Lung (tissue), 12 donors: ENCODE results near the gene SHTN1. TPM values are rescaled to one million over a fixed set of nuclear protein-coding genes. Genes with fewer than 3 reads are reported as not detected.

Experiments used
- ATAC-seq: fragments of 200-7000 bp; cut with Tn5 transposase; one replicate; pipeline ENCODE4 v1.9.1; 2020; ENCODE audit warnings: moderate number of reproducible peaks; ENCODE audit not compliant: insufficient read depth, low FRiP score
- DNase-seq, 3 donors: peaks; one replicate each; pipeline ENCODE4 v3.0.0-alpha.2; 2013 to 2017
- H3K27ac ChIP-seq, 2 donors: one replicate each; pipeline ENCODE4 v1.5.1; 2013; ENCODE audit warnings: mild to moderate bottlenecking in 2 of 2, moderate library complexity in 2 of 2, control low read depth in 1 of 2, inconsistent platforms in 1 of 2, low read depth in 1 of 2, low read length in 1 of 2
- H3K27me3 ChIP-seq, 3 donors: one replicate each; pipeline ENCODE4 v1.5.1; 2013; ENCODE audit warnings: low read length in 2 of 3; ENCODE audit not compliant: control insufficient read depth in 3 of 3, insufficient read depth in 3 of 3
- H3K36me3 ChIP-seq, 4 donors: one replicate each; pipeline ENCODE4 v1.5.1; 2013; ENCODE audit warnings: low read length in 4 of 4, mild to moderate bottlenecking in 1 of 4, moderate library complexity in 1 of 4; ENCODE audit not compliant: control insufficient read depth in 4 of 4, insufficient read depth in 4 of 4
- H3K4me1 ChIP-seq, 5 donors: one replicate each; pipeline ENCODE4 v1.5.1; 2013; ENCODE audit warnings: low read length in 5 of 5, mild to moderate bottlenecking in 2 of 5, moderate library complexity in 1 of 5; ENCODE audit not compliant: control insufficient read depth in 5 of 5, insufficient read depth in 5 of 5
- H3K4me3 ChIP-seq: one replicate; pipeline ENCODE4 v1.5.1; 2013; ENCODE audit warnings: mild to moderate bottlenecking, control low read depth, moderate library complexity
- H3K9ac ChIP-seq, 2 donors: one replicate each; pipeline ENCODE4 v1.5.1; 2013; ENCODE audit warnings: low read length in 2 of 2, control low read depth in 1 of 2; ENCODE audit not compliant: insufficient read depth in 1 of 2
- H3K9me3 ChIP-seq, 4 donors: one replicate each; pipeline ENCODE4 v1.5.1; 2013; ENCODE audit warnings: low read length in 3 of 4, mild to moderate bottlenecking in 1 of 4, moderate library complexity in 1 of 4; ENCODE audit not compliant: control insufficient read depth in 4 of 4, insufficient read depth in 3 of 4
- WGBS, 2 donors: extraction: QIAGEN DNeasy Blood & Tissue Kit; methylation state at CpG; one replicate each; pipeline ENCODE4 v1.1.7; 2013; 5-methylcytosine and 5-hydroxymethylcytosine counted together
- polyA plus RNA-seq, 2 donors: library from polyadenylated mRNA; stranded (reverse); fragments of 200-250 nt; gene quantifications; one replicate each; pipeline ENCODE4 v1.2.1, GENCODE V29; 2013
- total RNA-seq, 2 donors: library from RNA; depleted of rRNA in 1 of 2; stranded (reverse); fragments of >200 nt in 1 of 2; gene quantifications; one replicate each; pipeline ENCODE4 v1.2.1, GENCODE V29; 2014 to 2021
- TF ChIP-seq, protein P1 (sequence below): IDR thresholded peaks from 2 replicates; pipeline ENCODE4 v1.5.1; 2012; ENCODE audit warnings: mild to moderate bottlenecking; ENCODE audit errors: control extremely low read depth, extremely low read depth
- donor health status: control.
- donor health status: control.
- donor health status: Bipolar disorder and iron deficiency.
- donor health status: healthy.
- donor health status: DM: yes; HTN: yes; CAD: no.

The SHTN1 gene
- total and polyA plus RNA-seq, 4 donors: 14.0 to 28.4 (median 16.7) TPM

DNA sequence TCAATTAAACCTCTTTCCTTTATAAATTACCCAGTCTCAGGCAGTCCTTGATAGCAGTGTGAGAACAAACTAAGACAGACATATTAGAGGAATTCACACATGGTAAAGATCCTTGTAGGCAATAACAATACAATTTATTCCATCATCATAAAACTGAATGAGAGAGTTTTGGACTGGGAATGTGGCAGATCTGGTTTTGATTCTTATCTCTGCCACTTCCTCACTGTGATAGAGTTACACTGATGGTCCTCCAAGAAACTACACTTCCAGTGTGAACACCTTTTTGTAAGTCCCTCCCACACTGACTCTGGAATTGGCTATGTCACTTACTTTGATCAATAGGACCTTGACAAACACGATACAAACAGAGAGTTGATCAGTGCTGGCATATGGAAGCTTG, 152.7 kb downstream of the SHTN1 start:
- TF ChIP-seq, protein P1, sequence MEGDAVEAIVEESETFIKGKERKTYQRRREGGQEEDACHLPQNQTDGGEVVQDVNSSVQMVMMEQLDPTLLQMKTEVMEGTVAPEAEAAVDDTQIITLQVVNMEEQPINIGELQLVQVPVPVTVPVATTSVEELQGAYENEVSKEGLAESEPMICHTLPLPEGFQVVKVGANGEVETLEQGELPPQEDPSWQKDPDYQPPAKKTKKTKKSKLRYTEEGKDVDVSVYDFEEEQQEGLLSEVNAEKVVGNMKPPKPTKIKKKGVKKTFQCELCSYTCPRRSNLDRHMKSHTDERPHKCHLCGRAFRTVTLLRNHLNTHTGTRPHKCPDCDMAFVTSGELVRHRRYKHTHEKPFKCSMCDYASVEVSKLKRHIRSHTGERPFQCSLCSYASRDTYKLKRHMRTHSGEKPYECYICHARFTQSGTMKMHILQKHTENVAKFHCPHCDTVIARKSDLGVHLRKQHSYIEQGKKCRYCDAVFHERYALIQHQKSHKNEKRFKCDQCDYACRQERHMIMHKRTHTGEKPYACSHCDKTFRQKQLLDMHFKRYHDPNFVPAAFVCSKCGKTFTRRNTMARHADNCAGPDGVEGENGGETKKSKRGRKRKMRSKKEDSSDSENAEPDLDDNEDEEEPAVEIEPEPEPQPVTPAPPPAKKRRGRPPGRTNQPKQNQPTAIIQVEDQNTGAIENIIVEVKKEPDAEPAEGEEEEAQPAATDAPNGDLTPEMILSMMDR: no peak
- WGBS, 2 donors: 67 to 95% methylated on average over 1 of the region's 1 CpG
- Histone ChIP-seq H3K4me3 (no peak overlapping the region), H3K27me3 (no peaks in the 10 kb centered on the region), H3K36me3 (no peaks in the 10 kb centered on the region), H3K4me1 (peaks cover 0 to 16% (median 3%) of the 10 kb centered on the region in 5 donors), H3K9ac (no peak overlapping the region), H3K27ac (no peak overlapping the region), H3K9me3 (no peaks in the 10 kb centered on the region)
- DNase-seq (peak in 1 of 3 donors; percentile 12), ATAC-seq (no peak)

DNA sequence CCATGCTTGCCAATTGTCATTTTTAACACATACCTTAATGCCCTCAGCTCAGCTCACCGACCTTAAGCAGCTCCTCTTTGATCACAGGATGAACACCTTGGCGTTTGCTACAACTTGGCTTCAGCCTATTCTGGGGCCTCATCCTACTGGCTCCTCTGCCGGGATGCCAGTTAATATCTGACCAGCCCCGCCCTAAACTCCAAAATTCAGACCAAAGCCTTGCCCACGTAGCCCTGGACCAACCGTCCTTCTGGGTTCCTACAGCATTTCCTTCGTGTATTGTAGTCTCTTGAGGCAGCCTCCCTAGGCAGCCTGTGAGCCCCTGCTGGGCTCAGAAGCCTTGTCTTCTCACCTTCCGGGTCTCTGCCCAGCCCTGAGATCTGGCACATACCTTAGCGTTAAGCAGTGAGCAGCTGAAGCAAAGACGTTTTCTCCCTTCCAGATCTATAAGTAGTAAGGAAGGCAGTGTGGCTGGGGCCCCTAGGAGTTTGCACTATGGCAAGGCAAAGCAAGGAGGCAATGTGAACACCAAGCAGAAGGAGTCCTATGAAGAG, 154.9 kb downstream of the SHTN1 start:
- no peaks in the 10 kb centered on the region for H3K27me3 ChIP-seq
- H3K27ac ChIP-seq: peak overlapping the region in 1 of 2 donors; percentile 62
- peaks cover 0 to 16% (median 3%) of the 10 kb centered on the region in 5 donors for H3K4me1 ChIP-seq
- WGBS, 2 donors: 39 to 59% methylated on average over 10 of the region's 10 CpGs
- no peaks in the 10 kb centered on the region for H3K9me3 ChIP-seq
- DNase-seq (no peak), ATAC-seq (no peak)
- TF ChIP-seq, protein P1: no peak
- H3K9ac ChIP-seq: peak overlapping the region; percentile 9 to 11
- H3K4me3 ChIP-seq: peak overlapping the region; percentile 5
- no peaks in the 10 kb centered on the region for H3K36me3 ChIP-seq

DNA sequence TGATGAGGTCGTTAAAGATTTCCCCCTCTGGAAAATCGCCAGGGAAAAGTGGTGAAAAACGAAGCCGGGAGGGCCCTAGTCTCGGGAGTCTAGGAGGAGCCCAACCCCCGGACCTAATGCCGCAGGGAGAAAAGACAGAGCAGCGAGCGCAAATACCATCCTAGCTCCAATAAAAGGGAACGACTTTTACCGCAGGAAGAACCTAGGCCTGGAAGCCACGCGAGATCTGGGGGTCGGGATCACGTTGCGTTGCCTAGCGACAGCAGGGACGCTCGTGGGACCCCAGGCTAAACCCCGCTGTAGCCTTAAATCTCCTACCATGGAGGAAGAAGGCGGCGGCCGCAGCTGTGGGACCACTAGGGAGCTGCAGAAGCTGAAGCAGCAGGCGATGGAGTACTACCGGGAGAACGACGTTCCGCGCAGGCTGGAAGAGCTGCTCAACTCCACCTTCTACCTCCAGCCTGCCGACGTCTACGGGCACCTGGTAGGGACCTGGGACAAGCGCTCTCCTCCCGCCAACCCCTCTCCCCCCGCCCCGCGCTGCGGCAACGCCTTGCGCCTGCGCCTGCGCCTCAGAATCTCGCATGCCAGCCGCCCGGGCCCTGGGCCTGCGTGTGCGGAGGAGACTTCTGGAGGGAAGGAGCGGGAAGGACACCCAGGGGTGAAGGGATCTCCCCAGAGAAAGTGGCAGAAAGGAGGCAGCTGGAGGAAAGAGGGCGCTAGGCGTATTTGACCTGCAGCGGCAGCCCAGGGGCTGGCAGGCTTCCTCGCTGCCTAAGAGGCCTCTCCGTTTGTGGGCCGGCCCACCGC, 155.5 kb downstream of the SHTN1 start, which contains the start of gene ENO4:
Gene ENO4, plus strand, starts transcription at position 252 of the 810 bp plus-strand sequence. Its CDS starts 68 bp downstream, at position 320.
- Histone ChIP-seq H3K27me3 (no peaks in the 10 kb centered on the region), H3K9me3 (no peaks in the 10 kb centered on the region), H3K4me1 (peaks cover 0 to 16% (median 3%) of the 10 kb centered on the region in 5 donors), H3K9ac (peak within 1 kb of the TSS; percentile 43 to 78), H3K4me3 (peak within 1 kb of the TSS; percentile 39), H3K36me3 (no peaks in the 10 kb centered on the region), H3K27ac (peak within 1 kb of the TSS in 1 of 2 donors; percentile 62)
- ATAC-seq (peak; percentile 88), DNase-seq (peak; percentile 94 to 97 (median 96))
- WGBS, 2 donors: 2 to 4% methylated on average over 46 to 55 of the region's 55 CpGs
- TF ChIP-seq, protein P1: no peak
